Measurements from ENCODE around the gene RBFOX2. TPM values are rescaled to one million over a fixed set of nuclear protein-coding genes. Genes with fewer than 3 reads are reported as not detected.

The RBFOX2 gene
- total RNA-seq, 2 donors from 2014 or later, result 104 to 120 TPM

DNA sequence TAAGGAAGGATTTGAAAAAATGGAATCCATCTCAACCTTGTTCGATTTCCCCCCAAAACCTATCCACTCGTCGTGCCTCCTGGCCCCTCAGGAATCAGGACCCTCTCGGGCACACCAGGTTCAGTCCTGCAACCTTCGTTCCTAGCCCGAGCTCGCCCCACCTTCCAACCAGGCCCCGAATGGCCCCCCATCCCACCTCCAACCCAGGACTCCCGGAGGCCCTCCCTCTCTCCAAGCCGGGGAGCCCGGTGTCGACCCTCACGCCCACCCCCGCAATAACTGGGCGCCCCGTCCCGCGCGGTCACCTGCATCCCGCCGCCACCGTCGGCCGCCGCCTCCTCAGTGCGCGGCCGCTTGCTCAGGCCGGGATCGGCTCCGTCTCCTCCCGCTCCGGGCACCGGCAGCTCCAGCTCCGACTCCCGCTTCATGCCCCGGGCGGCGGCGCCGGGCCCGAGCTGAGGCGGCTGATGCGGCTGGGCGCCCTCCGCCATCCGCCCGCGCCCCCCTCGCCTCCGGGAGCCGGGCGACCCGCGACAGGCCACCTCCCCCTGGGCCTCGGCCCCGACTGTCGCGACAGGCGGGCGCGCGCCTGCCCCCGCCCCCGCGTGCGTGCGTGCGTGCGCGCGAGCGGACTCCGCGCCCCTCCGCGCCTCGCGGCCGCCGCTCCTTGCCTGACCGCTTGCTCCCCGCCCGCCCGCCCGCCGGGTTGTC lies 534 bp downstream of the RBFOX2 start:
- no peaks in the 10 kb centered on the region for H3K9me3 Mint-ChIP-seq
- H3K27ac Mint-ChIP-seq, result peak overlapping the region; percentile 56
- peaks cover 45% of the 10 kb centered on the region for H3K4me1 Mint-ChIP-seq
- no peaks in the 10 kb centered on the region for H3K27me3 ChIP-seq (ENCODE audit: control insufficient read depth, insufficient read depth, low read length, poor library complexity, severe bottlenecking)
- H3K36me3 ChIP-seq (ENCODE audit: control insufficient read depth, insufficient read depth, low read length), result peaks cover 10% of the 10 kb centered on the region
- DNase-seq, result no peak
- peak overlapping the region; percentile 62 for H3K27ac ChIP-seq (ENCODE audit: low read depth, low read length)
- 0 to 1% methylated on average over 19 to 87 of the region's 87 CpGs for WGBS, 2 experiments (ENCODE audit: insufficient coverage in 1 of 2, insufficient read length in 1 of 2)
- H3K9me3 ChIP-seq (ENCODE audit: control insufficient read depth, low read length), result no peaks in the 10 kb centered on the region
- H3K4me3 ChIP-seq (ENCODE audit: low read length), result peak overlapping the region; percentile 99
- peak overlapping the region; percentile 83 for H3K4me3 Mint-ChIP-seq
- peaks cover 13% of the 10 kb centered on the region for H3K36me3 Mint-ChIP-seq (ENCODE audit: low read depth)
- H3K9ac ChIP-seq (ENCODE audit: extremely low read depth, low read length, poor library complexity, severe bottlenecking), result peak overlapping the region; percentile 78
- no peaks in the 10 kb centered on the region for H3K4me1 ChIP-seq (ENCODE audit: control insufficient read depth, insufficient read depth, low read length)
- TF ChIP-seq, protein P1, sequence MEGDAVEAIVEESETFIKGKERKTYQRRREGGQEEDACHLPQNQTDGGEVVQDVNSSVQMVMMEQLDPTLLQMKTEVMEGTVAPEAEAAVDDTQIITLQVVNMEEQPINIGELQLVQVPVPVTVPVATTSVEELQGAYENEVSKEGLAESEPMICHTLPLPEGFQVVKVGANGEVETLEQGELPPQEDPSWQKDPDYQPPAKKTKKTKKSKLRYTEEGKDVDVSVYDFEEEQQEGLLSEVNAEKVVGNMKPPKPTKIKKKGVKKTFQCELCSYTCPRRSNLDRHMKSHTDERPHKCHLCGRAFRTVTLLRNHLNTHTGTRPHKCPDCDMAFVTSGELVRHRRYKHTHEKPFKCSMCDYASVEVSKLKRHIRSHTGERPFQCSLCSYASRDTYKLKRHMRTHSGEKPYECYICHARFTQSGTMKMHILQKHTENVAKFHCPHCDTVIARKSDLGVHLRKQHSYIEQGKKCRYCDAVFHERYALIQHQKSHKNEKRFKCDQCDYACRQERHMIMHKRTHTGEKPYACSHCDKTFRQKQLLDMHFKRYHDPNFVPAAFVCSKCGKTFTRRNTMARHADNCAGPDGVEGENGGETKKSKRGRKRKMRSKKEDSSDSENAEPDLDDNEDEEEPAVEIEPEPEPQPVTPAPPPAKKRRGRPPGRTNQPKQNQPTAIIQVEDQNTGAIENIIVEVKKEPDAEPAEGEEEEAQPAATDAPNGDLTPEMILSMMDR (conservative IDR thresholded peaks at IDR 0.05), result no peak
- H3K27me3 Mint-ChIP-seq (ENCODE audit: insufficient read depth), result no peaks in the 10 kb centered on the region

DNA sequence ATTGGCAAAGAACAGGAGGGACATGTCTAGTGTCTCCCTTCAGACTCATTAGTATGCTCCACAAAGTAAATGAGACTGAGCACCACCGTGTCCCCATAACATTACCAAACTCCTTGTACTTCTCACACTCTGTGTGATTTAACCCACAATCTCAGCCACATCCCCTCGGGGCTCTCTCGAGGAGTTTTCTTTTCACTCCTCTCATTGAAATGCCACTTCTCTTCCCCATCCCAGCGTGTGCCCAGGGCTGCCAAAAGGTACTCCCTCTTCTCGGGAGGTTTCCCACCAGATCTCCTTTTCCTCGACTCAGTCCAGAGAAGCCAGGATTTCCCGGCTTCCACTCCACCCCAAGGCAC lies 1.1 kb downstream of the RBFOX2 start:
- peak overlapping the region; percentile 78 for H3K9ac ChIP-seq (ENCODE audit: extremely low read depth, low read length, poor library complexity, severe bottlenecking)
- TF ChIP-seq, protein P1 (conservative IDR thresholded peaks at IDR 0.05), result no peak
- peaks cover 13% of the 10 kb centered on the region for H3K36me3 Mint-ChIP-seq (ENCODE audit: low read depth)
- H3K4me3 ChIP-seq (ENCODE audit: low read length), result peak overlapping the region; percentile 99
- H3K27ac ChIP-seq (ENCODE audit: low read depth, low read length), result no peak overlapping the region
- H3K36me3 ChIP-seq (ENCODE audit: control insufficient read depth, insufficient read depth, low read length), result peaks cover 10% of the 10 kb centered on the region
- peak overlapping the region; percentile 56 for H3K27ac Mint-ChIP-seq
- H3K27me3 ChIP-seq (ENCODE audit: control insufficient read depth, insufficient read depth, low read length, poor library complexity, severe bottlenecking), result no peaks in the 10 kb centered on the region
- H3K4me1 ChIP-seq (ENCODE audit: control insufficient read depth, insufficient read depth, low read length), result peaks cover under 1% of the 10 kb centered on the region
- H3K4me1 Mint-ChIP-seq, result peaks cover 49% of the 10 kb centered on the region
- H3K9me3 Mint-ChIP-seq, result no peaks in the 10 kb centered on the region
- no peaks in the 10 kb centered on the region for H3K27me3 Mint-ChIP-seq (ENCODE audit: insufficient read depth)
- no peaks in the 10 kb centered on the region for H3K9me3 ChIP-seq (ENCODE audit: control insufficient read depth, low read length)
- WGBS, 2 experiments (ENCODE audit: insufficient coverage in 1 of 2, insufficient read length in 1 of 2), result 0 to 1% methylated on average over 2 to 7 of the region's 7 CpGs
- peak overlapping the region; percentile 83 for H3K4me3 Mint-ChIP-seq
- no peak for DNase-seq

DNA sequence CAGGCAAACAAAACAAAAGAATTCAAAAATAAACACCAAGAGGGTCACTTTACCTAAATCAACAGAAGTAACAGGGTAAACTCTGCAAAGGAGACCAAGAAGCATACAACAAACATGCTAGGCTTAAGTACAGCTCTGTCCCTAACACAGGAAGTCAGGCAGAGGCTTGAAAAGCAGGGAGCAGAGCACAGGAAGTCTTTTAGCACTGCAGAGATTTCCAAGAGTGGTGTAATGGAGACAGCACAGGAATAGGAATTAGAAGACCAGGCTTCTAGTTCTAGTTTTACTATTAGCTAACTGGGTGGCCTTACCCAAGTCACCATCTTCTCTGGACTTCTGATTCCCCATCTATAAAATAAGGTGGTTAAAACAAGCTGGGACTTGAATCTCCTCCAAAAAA lies 1.9 kb downstream of the RBFOX2 start:
- Histone ChIP-seq H3K36me3 (ENCODE audit: control insufficient read depth, insufficient read depth, low read length) (peaks cover 10% of the 10 kb centered on the region), H3K27me3 (ENCODE audit: control insufficient read depth, insufficient read depth, low read length, poor library complexity, severe bottlenecking) (no peaks in the 10 kb centered on the region), H3K27ac (ENCODE audit: low read depth, low read length) (no peak overlapping the region), H3K4me1 (ENCODE audit: control insufficient read depth, insufficient read depth, low read length) (peaks cover 8% of the 10 kb centered on the region), H3K4me3 (ENCODE audit: low read length) (peak overlapping the region; percentile 99), H3K9me3 (ENCODE audit: control insufficient read depth, low read length) (no peaks in the 10 kb centered on the region), H3K9ac (ENCODE audit: extremely low read depth, low read length, poor library complexity, severe bottlenecking) (peak overlapping the region; percentile 24)
- Mint-ChIP-seq H3K27ac (peak overlapping the region; percentile 57), H3K36me3 (ENCODE audit: low read depth) (peaks cover 15% of the 10 kb centered on the region), H3K27me3 (ENCODE audit: insufficient read depth) (no peaks in the 10 kb centered on the region), H3K4me1 (peaks cover 57% of the 10 kb centered on the region), H3K9me3 (no peaks in the 10 kb centered on the region), H3K4me3 (peak overlapping the region; percentile 83)
- TF ChIP-seq, protein P1 (conservative IDR thresholded peaks at IDR 0.05), result no peak
- DNase-seq, result no peak
